Effector memory CD4-positive, alpha-beta T cell (primary cell): ENCODE measurements around the gene KPNA2.
A peak's percentile ranks its signal among the peaks of the same experiment; 100 is the strongest.
"Not testable (repeated sequence)": the region's sequence is repeated elsewhere in the genome, so short reads cannot be mapped to it uniquely, and the experiment has no call there.

Experiments
- DNase-seq, 3 donors: peaks; one replicate each; pipeline ENCODE4 v3.0.0-alpha.2; 2020
- H3K27ac ChIP-seq: 2 replicates; pipeline ENCODE4 v1.7.0; 2013; ENCODE audit warnings: mild to moderate bottlenecking, low read length, moderate library complexity; ENCODE audit not compliant: insufficient read depth, poor library complexity, severe bottlenecking
- H3K27me3 ChIP-seq: replicated peaks from 2 replicates; pipeline ENCODE4 v1.7.0; 2013; ENCODE audit warnings: mild to moderate bottlenecking, low read length; ENCODE audit not compliant: insufficient read depth, control insufficient read depth, poor library complexity, severe bottlenecking
- H3K36me3 ChIP-seq: 2 replicates; pipeline ENCODE4 v1.7.0; 2013; ENCODE audit warnings: mild to moderate bottlenecking, low read length, moderate library complexity; ENCODE audit not compliant: control insufficient read depth, insufficient read depth
- H3K4me1 ChIP-seq: 2 replicates; pipeline ENCODE4 v1.7.0; 2013; ENCODE audit warnings: low read length, mild to moderate bottlenecking; ENCODE audit not compliant: control insufficient read depth, insufficient read depth, poor library complexity, severe bottlenecking
- H3K4me3 ChIP-seq: 2 replicates; pipeline ENCODE4 v1.7.0; 2013; ENCODE audit warnings: low read length, low read depth, mild to moderate bottlenecking; ENCODE audit not compliant: insufficient read depth, poor library complexity, severe bottlenecking
- H3K9me3 ChIP-seq: 2 replicates; pipeline ENCODE4 v1.7.0; 2013; ENCODE audit warnings: mild to moderate bottlenecking, low read length, moderate library complexity; ENCODE audit not compliant: control insufficient read depth

KPNA2 gene

GRCh38 chr17:67998466-67998865 lies 37.1 kb upstream of the KPNA2 start:
- H3K9me3 ChIP-seq, result no peaks in the 10 kb centered on the region
- no peak overlapping the region for H3K4me3 ChIP-seq
- H3K36me3 ChIP-seq, result no peaks in the 10 kb centered on the region
- H3K4me1 ChIP-seq, result peaks cover 15% of the 10 kb centered on the region
- H3K27me3 ChIP-seq, result no peaks in the 10 kb centered on the region
- no peak overlapping the region for H3K27ac ChIP-seq
- DNase-seq, result no peak

- Histone ChIP-seq H3K27ac (no peak overlapping the region), H3K27me3 (no peaks in the 10 kb centered on the region), H3K4me3 (no peak overlapping the region), H3K36me3 (no peaks in the 10 kb centered on the region), H3K4me1 (peaks cover 15% of the 10 kb centered on the region), H3K9me3 (no peaks in the 10 kb centered on the region)
- no peak for DNase-seq
Measured at GRCh38 chr17:67999291-67999911, 36.1 kb upstream of the KPNA2 start.

- no peaks in the 10 kb centered on the region for H3K36me3 ChIP-seq
- no peaks in the 10 kb centered on the region for H3K27me3 ChIP-seq
- no peaks in the 10 kb centered on the region for H3K4me1 ChIP-seq
- no peak for DNase-seq
- no peak overlapping the region for H3K4me3 ChIP-seq
- no peaks in the 10 kb centered on the region for H3K9me3 ChIP-seq
- H3K27ac ChIP-seq, result no peak overlapping the region
Measured at GRCh38 chr17:68004201-68004600, 31.3 kb upstream of the KPNA2 start.

GRCh38 chr17:68006797-68007196 lies 28.7 kb upstream of the KPNA2 start:
- Histone ChIP-seq H3K36me3 (no peaks in the 10 kb centered on the region), H3K4me3 (no peak overlapping the region), H3K27ac (no peak overlapping the region), H3K9me3 (no peaks in the 10 kb centered on the region), H3K4me1 (no peaks in the 10 kb centered on the region), H3K27me3 (no peaks in the 10 kb centered on the region)
- no peak for DNase-seq

DNA sequence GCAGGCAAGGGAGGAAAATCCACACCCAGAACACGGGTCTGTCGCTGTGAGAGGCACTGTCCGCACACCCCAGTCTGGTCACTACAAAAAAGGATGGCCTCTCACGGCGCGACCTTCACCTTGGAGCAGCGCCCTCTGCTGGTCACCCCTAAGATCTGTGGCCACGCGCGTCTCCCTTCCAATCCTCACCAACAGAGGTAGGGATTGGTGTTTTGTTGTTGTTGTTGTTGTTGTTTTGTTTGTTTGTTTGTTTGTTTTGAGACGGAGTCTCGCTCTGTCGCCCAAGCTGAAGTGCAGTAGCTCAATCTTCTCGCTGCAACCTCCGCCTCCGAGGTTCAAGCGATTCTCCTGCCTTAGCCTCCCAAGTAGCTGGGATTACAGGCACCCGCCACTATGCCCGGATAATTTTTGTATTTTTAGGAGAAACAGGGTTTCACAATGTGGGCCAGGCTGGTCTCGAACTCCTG lies 24.3 kb upstream of the KPNA2 start:
- no peaks in the 10 kb centered on the region for H3K9me3 ChIP-seq
- no peak overlapping the region for H3K4me3 ChIP-seq
- no peaks in the 10 kb centered on the region for H3K27me3 ChIP-seq
- H3K36me3 ChIP-seq, result no peaks in the 10 kb centered on the region
- no peaks in the 10 kb centered on the region for H3K4me1 ChIP-seq
- peak; percentile 22 to 51 (median 27) for DNase-seq
- H3K27ac ChIP-seq, result no peak overlapping the region

GRCh38 chr17:68013385-68013784 lies 22.1 kb upstream of the KPNA2 start:
- Histone ChIP-seq H3K36me3 (no peaks in the 10 kb centered on the region), H3K9me3 (no peaks in the 10 kb centered on the region), H3K4me1 (no peaks in the 10 kb centered on the region), H3K27ac (no peak overlapping the region), H3K4me3 (no peak overlapping the region), H3K27me3 (no peaks in the 10 kb centered on the region)
- DNase-seq, result no peak

- Histone ChIP-seq H3K4me1 (peaks cover 3% of the 10 kb centered on the region), H3K4me3 (no peak overlapping the region), H3K36me3 (no peaks in the 10 kb centered on the region), H3K9me3 (no peaks in the 10 kb centered on the region), H3K27ac (no peak overlapping the region), H3K27me3 (no peaks in the 10 kb centered on the region)
- no peak for DNase-seq
Measured at GRCh38 chr17:68015081-68015723, 20.3 kb upstream of the KPNA2 start.

DNA sequence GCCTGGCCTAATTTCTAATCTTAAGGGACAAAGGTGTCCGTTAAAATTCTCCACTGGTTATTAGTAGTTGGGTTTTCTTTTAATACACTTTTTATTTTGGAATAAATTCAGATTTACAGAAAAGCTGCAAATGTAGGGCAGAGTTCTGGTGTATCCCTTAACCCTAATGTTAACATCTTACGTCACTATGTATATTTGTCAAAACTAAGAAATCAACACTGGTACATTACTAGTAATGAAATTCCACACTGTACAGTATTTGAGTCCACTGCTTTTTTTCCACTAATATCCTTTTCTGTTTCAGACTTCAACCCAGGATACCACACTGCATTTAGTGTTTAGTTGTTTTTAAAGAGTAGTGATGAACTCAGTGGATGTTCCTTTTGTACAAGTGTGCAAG lies 18.7 kb upstream of the KPNA2 start:
- Histone ChIP-seq H3K36me3 (no peaks in the 10 kb centered on the region), H3K9me3 (no peaks in the 10 kb centered on the region), H3K4me3 (no peak overlapping the region), H3K4me1 (peaks cover 8% of the 10 kb centered on the region), H3K27ac (no peak overlapping the region), H3K27me3 (no peaks in the 10 kb centered on the region)
- no peak for DNase-seq

- H3K9me3 ChIP-seq, H3K4me3 ChIP-seq, H3K36me3 ChIP-seq, DNase-seq, H3K27ac ChIP-seq, H3K4me1 ChIP-seq, H3K27me3 ChIP-seq: not testable (repeated sequence)
Measured at GRCh38 chr17:68018493-68018892, 17.0 kb upstream of the KPNA2 start.

DNA sequence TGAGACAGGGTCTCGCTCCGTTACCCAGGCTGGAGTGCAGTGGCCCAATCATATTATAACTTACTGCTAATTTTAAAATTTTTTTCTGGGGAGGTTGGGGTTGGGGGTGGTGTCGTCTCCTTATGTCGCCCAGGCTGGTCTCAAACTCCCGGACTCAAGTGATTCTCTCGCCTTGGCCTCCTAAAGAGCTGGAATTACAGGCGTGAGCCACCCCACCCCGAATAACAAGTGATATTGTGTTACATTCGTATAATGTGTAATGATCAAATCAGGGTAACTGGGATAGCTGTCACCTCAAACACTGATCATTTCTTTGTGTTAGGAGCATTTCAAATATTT lies 16.2 kb upstream of the KPNA2 start:
- Histone ChIP-seq H3K36me3 (no peaks in the 10 kb centered on the region), H3K27ac (no peak overlapping the region), H3K4me3 (peak overlapping the region; percentile 65), H3K9me3 (no peaks in the 10 kb centered on the region), H3K4me1 (peaks cover 8% of the 10 kb centered on the region), H3K27me3 (no peaks in the 10 kb centered on the region)
- no peak for DNase-seq
